C1 segment of cervical spinal cord (tissue), 14 donors: ENCODE data around the gene ALOX5AP.

Source experiments
- DNase-seq, 14 donors: peaks; one replicate each; lab custom pipeline; 2025; lab: John Stamatoyannopoulos, UW

Gene ALOX5AP

DNA sequence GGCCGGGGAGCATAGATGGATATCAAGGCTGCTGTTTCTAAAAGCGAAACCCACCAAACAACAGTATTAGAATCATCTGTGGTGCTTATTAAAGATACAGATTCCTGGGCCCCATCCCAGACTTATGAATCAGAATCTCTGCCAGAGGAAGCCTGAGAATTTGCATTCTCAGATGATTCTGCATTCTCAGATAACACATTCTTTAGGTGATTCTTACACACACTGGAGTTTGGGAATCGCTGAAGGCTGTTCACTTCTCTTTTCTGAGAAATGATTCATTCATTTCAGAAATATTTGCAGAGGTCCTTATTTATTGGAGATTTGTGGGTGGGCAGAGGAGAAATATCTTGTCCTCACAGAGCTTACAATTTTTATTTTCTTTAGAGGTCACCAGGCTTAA lies 24.4 kb downstream of the ALOX5AP start:
- no peak for DNase-seq

DNA sequence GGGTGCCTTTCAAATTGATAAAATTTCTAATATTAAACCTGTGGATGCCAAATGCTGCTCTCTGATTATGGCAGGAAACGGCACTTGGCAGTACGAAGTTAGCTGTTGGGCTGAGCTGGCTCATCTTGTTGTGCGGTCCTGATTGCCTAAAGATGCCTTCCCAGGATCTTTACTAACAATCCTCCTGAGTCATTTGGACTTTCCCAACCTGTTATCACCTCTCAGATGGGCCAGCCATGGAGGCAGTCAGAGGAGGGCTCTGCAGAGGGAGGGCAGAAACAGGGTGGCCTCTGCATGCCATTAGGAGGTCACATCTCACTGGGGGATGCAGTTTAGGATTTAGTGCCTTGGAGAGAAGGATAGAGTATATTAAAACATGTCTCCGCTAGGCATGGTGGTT lies 27.3 kb downstream of the ALOX5AP start:
- no peak for DNase-seq

DNA sequence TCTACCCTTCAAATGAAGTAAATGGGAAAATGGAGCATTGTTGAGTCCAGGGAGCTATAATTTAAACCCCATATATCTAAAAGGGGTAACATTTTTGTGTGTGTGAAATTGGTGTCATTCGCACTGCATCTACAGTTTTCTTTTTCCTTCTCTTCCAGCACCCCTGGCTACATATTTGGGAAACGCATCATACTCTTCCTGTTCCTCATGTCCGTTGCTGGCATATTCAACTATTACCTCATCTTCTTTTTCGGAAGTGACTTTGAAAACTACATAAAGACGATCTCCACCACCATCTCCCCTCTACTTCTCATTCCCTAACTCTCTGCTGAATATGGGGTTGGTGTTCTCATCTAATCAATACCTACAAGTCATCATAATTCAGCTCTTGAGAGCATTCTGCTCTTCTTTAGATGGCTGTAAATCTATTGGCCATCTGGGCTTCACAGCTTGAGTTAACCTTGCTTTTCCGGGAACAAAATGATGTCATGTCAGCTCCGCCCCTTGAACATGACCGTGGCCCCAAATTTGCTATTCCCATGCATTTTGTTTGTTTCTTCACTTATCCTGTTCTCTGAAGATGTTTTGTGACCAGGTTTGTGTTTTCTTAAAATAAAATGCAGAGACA lies 28.6 kb downstream of the ALOX5AP start:
- DNase-seq = peak in 1 of 14 donors; percentile 31

DNA sequence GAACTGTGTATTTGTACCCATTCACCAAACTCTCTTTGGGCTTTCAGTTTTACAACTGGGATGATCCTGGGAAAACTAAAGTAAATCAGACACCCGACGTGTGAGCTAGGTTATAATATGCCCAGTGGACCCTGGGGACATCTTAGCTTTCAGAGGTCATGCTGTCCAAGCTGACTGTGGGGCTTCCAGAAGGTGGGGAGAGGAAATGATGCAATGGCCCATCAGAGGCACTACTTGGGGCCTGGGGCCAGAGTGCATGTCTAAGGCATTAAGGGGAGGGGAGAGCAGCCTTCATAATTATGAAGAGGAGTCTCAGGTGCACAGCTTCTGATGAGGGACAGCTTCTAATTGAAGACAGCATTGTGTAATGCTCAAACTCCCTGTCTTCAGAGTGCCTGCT lies 30.9 kb downstream of the ALOX5AP start:
- DNase-seq = no peak

DNA sequence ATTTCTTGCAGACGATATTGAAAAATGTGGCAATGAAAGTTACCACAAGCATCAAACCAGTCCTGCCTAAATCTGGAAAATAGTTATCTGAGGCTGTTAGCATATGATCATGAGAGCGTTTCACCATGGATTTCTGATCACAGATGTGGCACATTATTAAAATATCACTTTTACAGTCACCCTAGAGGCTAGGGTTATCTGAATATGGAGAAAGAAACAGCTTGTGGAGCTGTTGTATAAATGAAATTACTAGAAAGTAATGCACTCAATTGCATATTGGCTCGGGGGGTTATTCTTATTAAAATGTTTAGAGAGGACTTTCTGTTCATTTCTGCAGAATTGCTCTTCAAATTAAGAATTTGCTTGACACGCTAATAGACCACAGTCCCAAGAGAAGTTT lies 35.6 kb downstream of the ALOX5AP start:
- DNase-seq = no peak

DNA sequence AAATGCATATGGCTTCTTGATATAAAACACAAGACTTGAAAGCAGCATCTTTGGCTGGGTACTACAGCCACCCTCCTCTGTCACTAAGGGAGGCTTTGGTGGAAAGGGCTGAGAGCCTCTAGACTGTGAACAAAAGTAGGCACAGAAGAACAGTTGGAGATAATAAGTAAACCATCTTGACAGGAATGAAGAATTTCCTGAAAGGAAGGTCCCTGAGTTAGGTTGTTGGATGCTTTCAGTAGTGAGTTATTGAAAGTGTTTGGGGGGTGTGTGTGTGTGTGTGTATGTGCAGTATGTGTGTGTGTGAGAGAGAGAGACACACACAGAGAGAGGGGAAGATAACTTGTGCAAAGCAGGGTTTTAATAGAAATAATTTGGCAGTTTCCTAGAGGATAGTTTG lies 38.2 kb downstream of the ALOX5AP start:
- DNase-seq = no peak

DNA sequence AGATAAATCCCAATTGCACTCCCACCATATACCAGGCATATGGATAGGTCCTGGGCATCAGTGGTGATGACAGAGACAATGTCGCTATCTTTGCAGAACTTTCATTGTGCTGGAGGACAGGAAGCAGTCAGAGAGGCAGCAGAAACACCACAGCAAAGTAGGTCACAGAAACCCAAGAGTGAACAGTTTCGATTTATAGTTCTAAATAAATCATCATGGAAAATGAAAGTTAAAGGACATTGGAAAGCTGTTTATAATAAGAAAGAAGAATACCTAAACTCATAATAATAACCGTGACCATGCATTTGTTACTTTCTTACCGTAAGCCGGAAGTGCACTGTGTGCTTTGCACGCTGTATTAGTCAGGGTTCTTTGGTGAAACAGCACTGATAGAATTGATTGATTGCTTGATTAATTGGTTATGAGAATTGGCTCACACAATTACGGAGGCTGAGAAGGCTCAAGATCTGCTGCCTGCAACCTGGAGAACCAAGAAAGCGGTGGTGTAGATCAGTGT lies 38.9 kb downstream of the ALOX5AP start:
- DNase-seq = no peak

DNA sequence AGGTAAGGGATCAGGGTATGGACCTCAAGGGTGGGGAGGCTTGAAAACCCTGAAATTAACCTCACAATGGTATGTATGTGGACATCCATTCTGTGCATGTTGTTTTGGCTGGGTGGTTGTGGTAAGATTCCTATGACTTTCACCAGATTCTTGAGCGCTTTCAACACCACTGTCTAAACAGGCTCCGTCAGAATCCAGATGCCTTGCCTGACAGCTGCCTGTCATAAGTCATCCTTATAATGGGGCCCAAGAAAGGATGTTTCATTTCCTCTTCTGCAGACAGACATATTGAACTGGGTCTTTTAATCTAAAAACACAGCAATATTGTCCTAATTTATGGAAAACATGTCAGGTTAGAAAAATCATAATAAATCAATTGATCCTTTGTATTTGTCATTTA lies 41.3 kb downstream of the ALOX5AP start:
- no peak for DNase-seq

DNA sequence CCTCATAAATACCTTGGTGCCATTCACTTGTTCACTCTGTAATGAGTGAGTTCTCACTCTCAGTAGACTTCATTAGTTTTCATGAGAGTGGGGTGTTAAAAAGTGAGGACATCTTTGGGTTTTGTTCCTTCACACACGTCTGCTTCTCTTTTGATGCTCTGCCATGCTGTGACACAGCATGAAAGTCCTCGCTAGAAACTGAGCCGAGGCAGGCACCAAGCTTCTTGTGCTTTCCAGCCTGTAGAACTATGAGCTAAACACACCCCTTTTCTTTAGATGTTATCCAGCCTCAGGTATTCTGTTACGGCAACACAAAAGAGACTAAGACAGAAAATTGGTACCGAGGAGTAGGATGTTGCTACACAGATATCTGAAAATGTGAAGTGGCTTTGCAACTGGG lies 43.7 kb downstream of the ALOX5AP start:
- peak in 1 of 14 donors; percentile 26 for DNase-seq

DNA sequence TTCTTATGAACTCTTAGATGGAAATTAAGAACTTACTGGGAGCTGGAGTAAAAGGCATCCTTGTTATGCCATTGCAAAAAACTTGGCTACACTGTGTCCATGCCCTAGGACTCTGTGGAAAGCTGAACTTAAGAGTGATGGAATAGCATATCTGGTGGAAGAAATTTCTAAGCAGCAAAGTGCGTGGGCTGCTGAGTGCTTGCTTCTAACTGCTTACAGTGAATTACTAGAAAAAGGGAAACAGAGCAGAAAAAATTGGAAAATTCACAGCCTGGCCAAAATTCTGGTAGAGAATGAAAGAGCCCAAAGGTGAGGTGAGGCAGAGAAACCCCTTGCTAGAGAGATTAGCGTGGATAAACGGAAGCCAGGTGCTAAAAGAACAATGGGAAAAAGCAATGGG lies 44.3 kb downstream of the ALOX5AP start:
- DNase-seq = peak in 1 of 14 donors; percentile 47

DNA sequence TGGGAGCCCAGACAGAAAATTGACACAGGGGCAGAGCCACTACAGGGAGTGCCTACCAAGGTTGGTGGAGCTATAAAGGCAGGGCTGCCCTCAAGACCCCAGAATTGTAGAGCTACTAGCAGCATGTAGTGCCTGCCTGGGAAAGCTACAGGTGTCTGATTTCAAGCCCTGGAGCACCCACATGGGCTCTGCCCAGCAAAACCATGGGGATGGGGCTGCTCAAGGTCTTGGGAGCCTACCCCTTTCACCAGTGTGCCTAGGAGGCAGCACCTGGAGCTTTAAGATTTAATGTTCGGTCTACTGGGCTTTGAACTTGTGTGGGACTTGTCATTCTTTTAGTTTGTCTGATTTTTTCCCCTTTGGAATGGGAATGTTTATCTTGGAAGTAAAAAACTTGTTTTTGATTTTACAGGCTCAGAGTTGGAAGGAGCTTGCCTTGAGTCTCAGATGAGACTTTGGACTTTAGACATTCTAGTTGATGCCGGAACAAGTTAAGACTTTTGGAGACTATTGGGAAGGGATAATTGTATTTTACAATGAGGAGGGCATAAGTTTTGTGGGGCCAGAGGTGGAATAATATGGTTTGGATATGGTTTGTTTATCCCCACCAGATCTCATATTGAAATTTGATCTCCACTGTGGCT lies 45.1 kb downstream of the ALOX5AP start:
- no peak for DNase-seq

DNA sequence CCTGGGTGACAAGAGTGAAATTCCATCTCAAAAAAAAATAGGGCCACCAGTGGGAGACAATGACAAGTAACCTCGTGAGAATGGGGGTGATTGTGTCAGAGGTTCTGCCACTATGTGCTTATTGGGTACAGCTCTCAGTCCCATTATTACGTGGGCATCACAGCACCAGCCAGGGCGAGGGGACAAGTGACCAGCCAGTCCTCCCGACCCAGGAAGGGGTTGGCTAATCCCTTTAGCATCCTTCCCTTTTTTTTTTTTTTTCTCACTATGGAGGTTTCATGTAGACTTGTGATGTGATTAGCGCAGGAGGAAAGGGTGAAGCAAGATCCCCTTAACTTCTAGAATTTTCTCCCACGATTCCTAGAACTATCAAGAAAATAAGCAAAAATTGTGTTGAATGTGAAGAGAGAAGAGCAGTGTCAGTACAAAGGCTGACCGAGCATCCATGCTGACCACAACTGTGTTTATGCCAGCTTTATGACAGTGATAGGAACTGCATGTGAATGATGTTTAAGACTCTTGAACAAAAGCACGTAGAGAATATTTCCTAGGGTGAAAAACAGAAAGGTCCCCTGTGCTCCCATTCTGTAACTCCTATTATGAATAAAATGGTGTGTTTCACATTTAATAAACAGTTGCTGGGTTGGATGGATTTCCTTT lies 50.0 kb downstream of the ALOX5AP start:
- no peak for DNase-seq

DNA sequence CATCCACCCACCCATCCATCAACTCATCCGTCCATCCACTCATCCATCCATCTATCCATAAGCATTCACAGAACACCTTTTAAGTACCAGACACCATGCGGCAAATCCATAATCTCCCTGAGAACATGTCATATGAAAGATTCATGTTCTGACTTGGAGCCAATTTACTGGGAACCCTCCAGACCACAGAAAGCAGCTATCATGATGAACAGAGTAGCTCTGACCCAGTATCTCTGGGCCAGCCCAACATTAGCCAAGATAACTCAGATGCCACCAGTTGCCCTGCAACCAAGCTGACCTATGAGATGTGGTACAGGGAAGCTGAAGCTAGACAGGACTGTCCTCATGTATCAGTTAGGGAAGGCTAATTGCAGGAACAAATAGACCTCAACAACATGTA lies 51.3 kb downstream of the ALOX5AP start:
- no peak for DNase-seq

DNA sequence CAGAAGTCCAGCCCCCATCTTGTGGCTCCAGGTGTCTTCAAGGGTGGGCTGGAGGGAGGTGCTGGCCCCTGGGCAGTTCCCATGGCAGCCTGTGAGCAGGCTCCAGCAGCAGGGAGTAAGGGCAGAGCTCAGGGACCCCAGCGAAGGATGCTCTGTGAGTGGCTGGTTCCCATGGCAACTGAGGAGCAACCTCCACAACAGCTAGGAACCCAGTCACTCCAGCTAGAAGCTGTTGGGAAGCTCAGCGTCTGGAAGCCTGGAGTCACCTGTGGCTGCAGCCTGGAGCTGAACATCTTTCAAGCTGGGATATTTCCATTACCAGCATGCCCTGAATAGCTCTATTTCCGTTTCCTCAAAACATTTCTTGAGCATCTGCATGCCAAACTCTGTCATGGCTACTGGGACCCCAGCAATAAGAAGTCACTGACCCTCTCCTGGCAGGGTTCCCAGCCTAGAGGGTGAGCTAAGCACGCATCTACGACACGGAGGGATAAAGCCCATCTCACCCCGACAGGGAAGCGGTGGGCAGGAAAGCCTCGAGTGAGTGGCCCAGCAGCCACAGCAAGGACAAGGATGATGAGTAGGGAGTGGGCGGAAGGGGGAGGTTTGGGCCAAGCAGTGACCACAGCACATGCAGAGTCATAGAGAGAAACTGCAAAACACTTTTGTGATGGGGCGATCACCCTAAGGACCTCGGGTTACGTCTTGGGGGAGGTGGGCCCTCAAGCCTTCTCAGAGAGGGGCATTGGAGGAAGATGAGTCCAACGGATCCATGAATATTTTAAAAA lies 52.6 kb downstream of the ALOX5AP start:
- no peak for DNase-seq

DNA sequence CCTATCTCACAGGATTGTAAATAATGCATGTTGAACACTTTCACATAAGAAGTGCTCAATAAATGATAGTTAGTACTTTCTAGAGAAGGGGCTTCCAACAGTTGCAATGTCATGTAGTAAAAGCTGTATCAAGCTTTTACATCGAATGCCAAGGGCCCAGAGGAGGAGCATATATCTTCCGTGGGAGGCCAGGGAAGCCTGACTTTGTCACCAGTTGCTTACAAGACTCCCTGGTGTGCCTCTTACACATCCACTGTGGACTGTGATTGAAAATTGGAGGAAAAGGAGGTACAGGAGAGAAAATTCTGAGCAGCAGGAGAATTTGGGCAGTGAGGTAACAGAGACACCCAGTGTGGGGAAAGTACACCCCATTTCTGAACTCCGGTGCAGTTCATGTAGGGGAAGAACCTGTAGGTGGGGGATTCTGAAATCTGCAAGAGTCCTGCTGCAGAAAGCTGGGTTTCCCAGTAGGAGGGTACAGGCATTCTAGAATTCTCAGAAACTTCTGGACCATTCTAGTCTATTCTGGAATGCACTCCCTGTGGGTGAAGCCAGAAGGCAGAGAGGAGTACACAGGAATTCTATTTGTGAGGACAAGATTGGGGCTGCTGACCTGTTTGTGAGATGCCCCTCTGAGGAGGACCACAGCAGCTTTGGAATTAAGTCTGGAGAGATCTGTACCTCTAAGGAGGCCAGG lies 54.0 kb downstream of the ALOX5AP start:
- DNase-seq = no peak

DNA sequence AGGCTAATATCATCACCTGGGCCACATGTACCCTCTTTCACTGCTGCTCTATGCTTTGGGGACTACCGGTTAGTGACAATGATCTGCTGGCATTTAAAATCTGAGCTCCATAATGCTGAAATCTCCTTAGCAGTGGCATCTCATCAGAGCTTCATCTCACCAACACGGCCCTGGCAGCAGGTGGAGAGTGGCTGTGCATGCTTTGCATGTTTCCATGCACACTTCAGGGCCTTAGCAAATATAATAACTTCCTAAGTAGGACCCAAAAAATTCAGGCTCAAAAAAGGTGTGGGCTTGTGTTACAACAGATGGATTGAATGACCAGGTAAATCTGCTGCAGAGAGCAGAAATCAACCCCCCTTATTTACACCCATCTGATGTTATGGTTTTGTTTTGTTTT lies 55.2 kb downstream of the ALOX5AP start:
- DNase-seq = no peak

DNA sequence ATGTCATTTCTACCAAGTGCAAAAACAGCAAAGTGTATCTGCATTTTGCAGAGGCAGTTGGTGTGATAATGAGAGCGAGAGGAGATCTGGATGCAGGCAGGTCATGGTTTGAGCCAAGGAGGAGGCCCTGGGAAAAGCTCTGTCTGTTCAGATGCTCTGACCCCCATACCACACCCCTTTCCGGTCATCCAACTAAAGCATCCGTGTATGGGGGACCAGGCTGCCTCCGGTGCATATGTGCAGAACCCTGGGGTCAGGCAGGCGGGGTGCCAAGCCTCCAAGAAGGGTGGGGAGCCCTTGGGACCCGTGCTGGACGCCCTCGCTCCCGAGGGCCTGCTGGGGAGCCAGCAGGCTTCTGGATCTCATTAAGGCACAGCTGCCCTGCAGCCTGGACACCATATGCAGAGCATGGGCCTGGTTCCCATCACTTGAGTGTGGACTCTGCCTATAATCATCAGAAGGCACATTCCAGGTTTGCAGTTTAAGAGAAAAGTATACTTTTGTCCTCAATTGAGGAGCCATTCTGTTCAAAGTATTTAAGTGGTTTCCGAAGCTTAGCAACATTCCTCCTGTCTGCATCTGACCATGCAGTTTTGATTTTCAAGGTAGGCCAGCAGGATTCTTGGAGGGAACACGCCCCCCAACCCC lies 56.1 kb downstream of the ALOX5AP start:
- DNase-seq = peak in 1 of 14 donors; percentile 87

DNA sequence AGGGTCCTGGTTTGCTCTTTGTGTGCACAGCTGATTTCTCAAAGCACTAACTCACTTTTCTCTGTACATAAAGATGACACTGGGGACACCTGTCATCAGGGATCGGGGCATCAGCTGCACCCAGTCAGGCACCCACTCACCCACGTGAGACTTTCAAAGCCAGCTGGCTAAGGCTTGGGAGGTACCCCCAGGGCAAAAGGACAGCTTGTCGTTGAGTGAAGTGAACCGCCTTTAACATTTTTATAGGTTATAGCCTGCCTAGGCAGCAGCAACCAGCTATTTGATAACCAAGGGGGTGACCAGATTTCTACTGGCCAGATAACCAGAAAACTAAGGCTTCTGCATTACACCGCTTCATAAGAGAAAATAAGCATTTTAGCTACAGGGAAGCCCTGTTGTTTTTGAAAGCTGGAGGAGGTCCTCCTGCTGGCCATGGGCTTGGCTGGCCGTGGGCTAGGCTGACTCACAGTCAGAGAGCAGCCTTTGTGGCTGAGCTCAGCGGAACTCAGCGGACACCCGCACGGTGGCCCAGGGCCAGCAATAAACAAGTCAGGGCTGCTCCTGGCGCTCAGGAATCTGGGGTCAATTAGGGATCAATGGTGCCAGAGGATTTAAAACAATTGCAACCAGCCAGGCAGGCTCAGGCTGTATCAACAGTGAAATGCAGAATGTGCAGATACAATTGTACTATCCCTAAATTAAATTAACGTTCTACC lies 57.1 kb downstream of the ALOX5AP start:
- DNase-seq = peak in 11 of 14 donors; percentile 15 to 91 (median 52)

DNA sequence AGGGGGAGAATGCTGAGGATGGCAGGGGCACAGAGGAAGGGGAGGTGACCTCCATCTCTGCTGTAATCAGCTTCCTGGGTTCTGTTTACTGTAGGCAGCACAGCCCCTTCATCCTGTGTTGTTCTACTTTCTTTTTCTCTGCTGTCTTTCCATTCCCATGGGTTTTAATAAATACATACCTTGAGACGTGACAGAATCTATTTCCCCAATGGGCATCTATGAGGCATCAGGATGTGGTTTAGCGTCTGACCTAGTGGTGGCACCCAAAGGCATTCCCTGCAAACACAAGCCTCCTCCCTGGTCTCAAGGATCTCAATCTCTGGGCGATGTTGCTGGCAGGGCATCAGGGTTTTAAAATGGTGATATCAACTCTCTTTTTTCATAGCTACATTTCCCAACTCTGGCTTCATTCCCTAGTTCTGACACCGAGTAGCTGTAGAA lies 60.8 kb downstream of the ALOX5AP start:
- no peak for DNase-seq
